IMR-90 (cell line): Measurements from ENCODE around the gene RUNX3. TPM values are rescaled to one million over a fixed set of nuclear protein-coding genes. Genes with fewer than 3 reads are reported as not detected.

Source experiments
- ATAC-seq: fragments of 200-7000 bp; cut with Tn5 transposase; 2 replicates; pipeline ENCODE4 v1.9.1; 2020; ENCODE audit warnings: low read depth, mild to moderate bottlenecking, moderate library complexity
- BruUV-seq: library from RNA; stranded (reverse); fragments of 400-500 nt; replicated peaks from 2 replicates; lab custom pipeline; 2021; lab: Mats Ljungman, UMichigan
- CTCF ChIA-PET: fragments of 300-600 bp; formaldehyde crosslinking; extraction: SDS; loops from one replicate; lab custom pipeline; 2021; ENCODE audit warnings: antibody characterized with exemption; lab: Yijun Ruan, JAX
- POLR2A ChIA-PET: fragments of 300-600 bp; sonication (Branson Sonifier 250); formaldehyde crosslinking; loops from one replicate; lab custom pipeline; 2022; ENCODE audit warnings: antibody characterized with exemption; ENCODE audit not compliant: unreplicated experiment; lab: Charles Lee
- DNase-seq: peaks from one replicate; pipeline ENCODE4 v3.0.0; 2013
- H2AFZ ChIP-seq: replicated peaks from 2 replicates; pipeline ENCODE3; 2013; ENCODE audit warnings: low read length, mild to moderate bottlenecking; ENCODE audit not compliant: poor library complexity
- H2AK5ac ChIP-seq: 2 replicates; pipeline ENCODE4 v1.6.1; 2013; ENCODE audit warnings: low read depth, low read length, inconsistent platforms
- H2AK9ac ChIP-seq: replicated peaks from 2 replicates; pipeline ENCODE3; 2013; ENCODE audit warnings: mild to moderate bottlenecking, low read depth, low read length, moderate library complexity; ENCODE audit not compliant: poor library complexity
- H2BK120ac ChIP-seq: 2 replicates; pipeline ENCODE4 v1.6.1; 2013; ENCODE audit warnings: low read depth, low read length, inconsistent platforms
- H2BK15ac ChIP-seq: 3 replicates; pipeline ENCODE4 v1.6.1; 2013; ENCODE audit warnings: low read depth, low read length, inconsistent platforms
- H2BK20ac ChIP-seq: 2 replicates; pipeline ENCODE4 v1.6.1; 2013; ENCODE audit warnings: low read depth, mild to moderate bottlenecking, inconsistent platforms, low read length, moderate library complexity
- H2BK5ac ChIP-seq: 2 replicates; pipeline ENCODE4 v1.6.1; 2013; ENCODE audit warnings: mild to moderate bottlenecking, low read depth, low read length, inconsistent platforms; ENCODE audit not compliant: poor library complexity, severe bottlenecking
- H3K14ac ChIP-seq: replicated peaks from 2 replicates; pipeline ENCODE4 v1.6.1; 2013; ENCODE audit warnings: low read depth, low read length, inconsistent platforms
- H3K18ac ChIP-seq: 2 replicates; pipeline ENCODE4 v1.6.1; 2013; ENCODE audit warnings: low read depth, low read length, control low read depth
- H3K23ac ChIP-seq: 2 replicates; pipeline ENCODE4 v1.6.1; 2013; ENCODE audit warnings: low read depth, low read length, inconsistent platforms
- H3K27ac ChIP-seq: 2 replicates; pipeline ENCODE4 v1.5.1; 2013; ENCODE audit warnings: mild to moderate bottlenecking, control low read depth, low read length; ENCODE audit not compliant: insufficient read depth
- H3K27me3 ChIP-seq: 2 replicates; pipeline ENCODE4 v1.6.1; 2013; ENCODE audit warnings: low read length; ENCODE audit not compliant: control insufficient read depth, insufficient read depth
- H3K36me3 ChIP-seq: 2 replicates; pipeline ENCODE4 v1.6.1; 2013; ENCODE audit warnings: low read length, mixed read lengths; ENCODE audit not compliant: control insufficient read depth, insufficient read depth
- H3K4ac ChIP-seq: 2 replicates; pipeline ENCODE4 v1.6.1; 2013; ENCODE audit warnings: low read depth, low read length, inconsistent platforms
- H3K4me1 ChIP-seq: 2 replicates; pipeline ENCODE4 v1.6.1; 2013; ENCODE audit warnings: low read length, mixed read lengths; ENCODE audit not compliant: control insufficient read depth, insufficient read depth
- H3K4me2 ChIP-seq: 2 replicates; pipeline ENCODE4 v1.6.1; 2013; ENCODE audit warnings: low read depth, mild to moderate bottlenecking, control low read depth, low read length, moderate library complexity
- H3K4me3 ChIP-seq: 2 replicates; pipeline ENCODE4 v1.5.1; 2013; ENCODE audit warnings: low read depth, mild to moderate bottlenecking, control low read depth, low read length, moderate library complexity; ENCODE audit not compliant: insufficient read depth
- H3K56ac ChIP-seq: 2 replicates; pipeline ENCODE4 v1.6.1; 2013; ENCODE audit warnings: low read length, inconsistent platforms; ENCODE audit not compliant: insufficient read depth; ENCODE audit errors: extremely low read depth
- H3K79me1 ChIP-seq, 2 experiments: 2 replicates each; pipeline ENCODE4 v1.6.1; 2013; ENCODE audit warnings: low read length in 2 of 2, inconsistent platforms in 1 of 2, low read depth in 1 of 2
- H3K9ac ChIP-seq: 2 replicates; pipeline ENCODE4 v1.6.1; 2013; ENCODE audit warnings: low read depth, low read length, control low read depth
- H3K9me1 ChIP-seq: 2 replicates; pipeline ENCODE4 v1.6.1; 2013; ENCODE audit warnings: low read length, inconsistent platforms; ENCODE audit not compliant: insufficient read depth
- H3K9me3 ChIP-seq: 2 replicates; pipeline ENCODE4 v1.6.1; 2013; ENCODE audit warnings: low read length; ENCODE audit not compliant: control insufficient read depth, insufficient read depth
- H4K20me1 ChIP-seq: 2 replicates; pipeline ENCODE4 v1.6.1; 2013; ENCODE audit warnings: low read length, inconsistent platforms; ENCODE audit not compliant: insufficient read depth
- H4K5ac ChIP-seq: 2 replicates; pipeline ENCODE4 v1.6.1; 2013; ENCODE audit warnings: mild to moderate bottlenecking, low read depth, low read length, control low read depth
- H4K8ac ChIP-seq, 2 experiments: 2 replicates each; pipeline ENCODE4 v1.6.1; 2013; ENCODE audit warnings: low read depth in 2 of 2, low read length in 2 of 2, control low read depth in 1 of 2, inconsistent platforms in 1 of 2
- H4K91ac ChIP-seq: 2 replicates; pipeline ENCODE4 v1.6.1; 2013; ENCODE audit warnings: low read depth, low read length, inconsistent platforms; ENCODE audit not compliant: insufficient read depth
- BHLHE40 ChIP-seq: fragments of 150-350 bp; IDR thresholded peaks from 2 replicates; pipeline ENCODE4 v1.6.1; 2016; ENCODE audit warnings: mild to moderate bottlenecking, low read depth, low read length
- CEBPB ChIP-seq: IDR thresholded peaks from 2 replicates; pipeline ENCODE4 v1.6.1; 2012; ENCODE audit warnings: low read depth, low read length, improper control_type of control experiment
- CHD1 ChIP-seq: IDR thresholded peaks from 2 replicates; pipeline ENCODE4 v1.6.1; 2012; ENCODE audit warnings: low read depth, low read length, improper control_type of control experiment
- ELK1 ChIP-seq: fragments of 150-350 bp; IDR thresholded peaks from 2 replicates; pipeline ENCODE4 v1.6.1; 2016; ENCODE audit warnings: low read depth, mild to moderate bottlenecking, low read length, moderate library complexity, borderline replicate concordance
- FOS ChIP-seq: fragments of 150-350 bp; IDR thresholded peaks from 2 replicates; pipeline ENCODE4 v1.6.1; 2016; ENCODE audit warnings: low read depth, low read length
- MAFK ChIP-seq: IDR thresholded peaks from 2 replicates; pipeline ENCODE4 v1.6.1; 2012; ENCODE audit warnings: low read depth, low read length, improper control_type of control experiment
- MAZ ChIP-seq: IDR thresholded peaks from 2 replicates; pipeline ENCODE4 v1.6.1; 2012; ENCODE audit warnings: low read depth, mild to moderate bottlenecking, low read length, improper control_type of control experiment, moderate library complexity, borderline replicate concordance
- NFE2L2 ChIP-seq: fragments of 150-350 bp; IDR thresholded peaks from 2 replicates; pipeline ENCODE4 v1.6.1; 2016; ENCODE audit warnings: low read depth, mild to moderate bottlenecking, low read length
- POLR2A ChIP-seq: IDR thresholded peaks from 2 replicates; pipeline ENCODE4 v1.6.1; 2012; ENCODE audit warnings: mild to moderate bottlenecking, low read depth, low read length
- RAD21 ChIP-seq: IDR thresholded peaks from 2 replicates; pipeline ENCODE4 v1.6.1; 2012; ENCODE audit warnings: low read length, improper control_type of control experiment
- RCOR1 ChIP-seq: IDR thresholded peaks from 2 replicates; pipeline ENCODE4 v1.6.1; 2012; ENCODE audit warnings: mild to moderate bottlenecking, low read length, improper control_type of control experiment; ENCODE audit not compliant: insufficient replicate concordance
- RFX5 ChIP-seq: IDR thresholded peaks from 2 replicates; pipeline ENCODE4 v1.8.0; 2012; ENCODE audit warnings: low read depth, mild to moderate bottlenecking, low read length, moderate library complexity
- SMC3 ChIP-seq: fragments of 150-350 bp; IDR thresholded peaks from 2 replicates; pipeline ENCODE4 v1.6.1; 2016; ENCODE audit warnings: low read depth, mild to moderate bottlenecking, antibody characterized with exemption, low read length, moderate library complexity
- USF2 ChIP-seq: fragments of 150-350 bp; IDR thresholded peaks from 2 replicates; pipeline ENCODE4 v1.6.1; 2017; ENCODE audit warnings: mild to moderate bottlenecking, antibody characterized with exemption, low read length, low read depth
- WGBS, 2 experiments: methylation state at CpG; one replicate each; pipeline versions ENCODE4 v1.1.5 to v1.1.7; 2013; ENCODE audit warnings: missing lambda C conversion rate in 2 of 2; ENCODE audit not compliant: insufficient read length in 1 of 2; ENCODE audit errors: extremely low coverage in 2 of 2; 5-methylcytosine and 5-hydroxymethylcytosine counted together
- dilution Hi-C: fragments of 300-500 bp; cut with HindIII; formaldehyde crosslinking; loops from one replicate; pipeline ENCODE4 v1.14.3; 2018; ENCODE audit warnings: low sequenced_read_pairs; ENCODE audit not compliant: unreplicated experiment
- in situ Hi-C: fragments of 300-500 bp; cut with MboI; formaldehyde crosslinking; loops from 3 replicates; pipeline ENCODE4 v1.14.3; 2019; ENCODE audit warnings: low sequenced_read_pairs, inconsistent platforms, mixed read lengths
- intact Hi-C: fragments of 100-400 bp; cut with micrococcal nuclease; formaldehyde crosslinking; loops from 2 replicates; pipeline ENCODE4 v1.10.0; 2022
- polyA plus RNA-seq, 3 experiments: library from polyadenylated mRNA; depleted of rRNA; stranded (reverse); fragments of >200 nt; gene quantifications; 2 replicates each; pipeline ENCODE4 v1.2.3, GENCODE V29; 2012; ENCODE audit warnings: low replicate concordance in 1 of 3
- total RNA-seq: library from RNA; depleted of rRNA; stranded (reverse); fragments of >200 nt; gene quantifications from 2 replicates; pipeline ENCODE4 v1.2.3, GENCODE V29; 2012
- TF ChIP-seq, protein P1 (sequence below): conservative IDR thresholded peaks from 2 replicates; pipeline ENCODE4 v1.5.1; 2012; ENCODE audit warnings: mild to moderate bottlenecking, low read depth, low read length, improper control_type of control experiment

The RUNX3 gene
- total and polyA plus RNA-seq, 2 of the 4 experiments (the other 2 are of a cell fraction) = 0.07 TPM; not detected in 1

GRCh38 chr1:24902471-24902891 is 27.6 kb downstream of the RUNX3 start:
- H2BK15ac ChIP-seq = no peak overlapping the region
- H4K5ac ChIP-seq = no peak overlapping the region
- no peak overlapping the region for H2BK120ac ChIP-seq
- no peaks in the 10 kb centered on the region for H3K9me1 ChIP-seq
- H2AK9ac ChIP-seq = no peak overlapping the region
- H3K4me3 ChIP-seq = no peak overlapping the region
- no peak overlapping the region for H3K23ac ChIP-seq
- no peaks in the 10 kb centered on the region for H3K79me1 ChIP-seq
- H4K20me1 ChIP-seq = peaks cover 5% of the 10 kb centered on the region; the same call in 1 of the 2 replicates
- no TSS peak for BruUV-seq
- no peak for TF ChIP-seq RAD21
- TF ChIP-seq CEBPB = no peak
- no peak for TF ChIP-seq BHLHE40
- TF ChIP-seq, protein P1, sequence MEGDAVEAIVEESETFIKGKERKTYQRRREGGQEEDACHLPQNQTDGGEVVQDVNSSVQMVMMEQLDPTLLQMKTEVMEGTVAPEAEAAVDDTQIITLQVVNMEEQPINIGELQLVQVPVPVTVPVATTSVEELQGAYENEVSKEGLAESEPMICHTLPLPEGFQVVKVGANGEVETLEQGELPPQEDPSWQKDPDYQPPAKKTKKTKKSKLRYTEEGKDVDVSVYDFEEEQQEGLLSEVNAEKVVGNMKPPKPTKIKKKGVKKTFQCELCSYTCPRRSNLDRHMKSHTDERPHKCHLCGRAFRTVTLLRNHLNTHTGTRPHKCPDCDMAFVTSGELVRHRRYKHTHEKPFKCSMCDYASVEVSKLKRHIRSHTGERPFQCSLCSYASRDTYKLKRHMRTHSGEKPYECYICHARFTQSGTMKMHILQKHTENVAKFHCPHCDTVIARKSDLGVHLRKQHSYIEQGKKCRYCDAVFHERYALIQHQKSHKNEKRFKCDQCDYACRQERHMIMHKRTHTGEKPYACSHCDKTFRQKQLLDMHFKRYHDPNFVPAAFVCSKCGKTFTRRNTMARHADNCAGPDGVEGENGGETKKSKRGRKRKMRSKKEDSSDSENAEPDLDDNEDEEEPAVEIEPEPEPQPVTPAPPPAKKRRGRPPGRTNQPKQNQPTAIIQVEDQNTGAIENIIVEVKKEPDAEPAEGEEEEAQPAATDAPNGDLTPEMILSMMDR = no peak
- no peak for TF ChIP-seq RCOR1
- no peak for TF ChIP-seq MAZ
- TF ChIP-seq USF2 = no peak
- TF ChIP-seq RFX5 = no peak
- TF ChIP-seq CHD1 = no peak
- TF ChIP-seq MAFK = no peak
- TF ChIP-seq FOS = no peak
- TF ChIP-seq SMC3 = no peak
- TF ChIP-seq NFE2L2 = no peak
- TF ChIP-seq ELK1 = no peak
- no peak for TF ChIP-seq POLR2A
- no peak overlapping the region for H2AK5ac ChIP-seq
- no peak overlapping the region for H2BK20ac ChIP-seq
- ATAC-seq (no peak), DNase-seq (no peak)
- H2AFZ ChIP-seq = no peak overlapping the region
- no peaks in the 10 kb centered on the region for H3K36me3 ChIP-seq
- no peak overlapping the region for H3K9ac ChIP-seq
- H4K8ac ChIP-seq = no peak overlapping the region
- 85% methylated on average over 11 of the region's 22 CpGs; no CpG with 5 or more reads in 1 of the 2 experiments for WGBS, 2 experiments
- H3K4me2 ChIP-seq = no peak overlapping the region
- CTCF ChIA-PET = no interaction called here
- dilution Hi-C loops (no loop called here), in situ Hi-C loops (no loop called here), intact Hi-C loops (no loop called here)
- H3K14ac ChIP-seq = no peak overlapping the region
- H3K56ac ChIP-seq = no peak overlapping the region
- no peak overlapping the region for H3K4ac ChIP-seq
- H3K27me3 ChIP-seq = peaks cover 42% of the 10 kb centered on the region
- H4K91ac ChIP-seq = no peak overlapping the region
- H3K9me3 ChIP-seq = no peaks in the 10 kb centered on the region
- no peak overlapping the region for H3K18ac ChIP-seq
- no peaks in the 10 kb centered on the region for H3K4me1 ChIP-seq
- no peak overlapping the region for H3K27ac ChIP-seq
- POLR2A ChIA-PET = no interaction called here
- no peak overlapping the region for H2BK5ac ChIP-seq
